Omental fat pad (tissue), 4 donors: ENCODE data around the gene EDIL3. TPM values are rescaled to one million over a fixed set of nuclear protein-coding genes. Genes with fewer than 3 reads are reported as not detected.

ENCODE experiments used
- ATAC-seq: fragments of 150-250 bp; one replicate; pipeline ENCODE4 v1.9.1; 2016; ENCODE audit warnings: mild to moderate bottlenecking, moderate library complexity; ENCODE audit not compliant: low FRiP score
- DNase-seq: peaks from one replicate; pipeline ENCODE4 v3.0.0-alpha.2; 2019; ENCODE audit warnings: low spot score
- total RNA-seq, 4 donors: library from RNA; depleted of rRNA; stranded (reverse); fragments of >200 nt; gene quantifications; one replicate each; pipeline ENCODE4 v1.1.0, GENCODE V29; 2016
- TF ChIP-seq, protein P1 (sequence below), 3 donors: fragments of 450-650 bp; IDR thresholded peaks; one replicate each; pipeline ENCODE4 v1.5.1; 2016 to 2017; ENCODE audit warnings: antibody characterized with exemption in 3 of 3, mild to moderate bottlenecking in 3 of 3, moderate library complexity in 2 of 3

The EDIL3 gene
- total RNA-seq, 4 donors from 2014 or later, result 2.3 to 22.4 (median 4.2) TPM

DNA sequence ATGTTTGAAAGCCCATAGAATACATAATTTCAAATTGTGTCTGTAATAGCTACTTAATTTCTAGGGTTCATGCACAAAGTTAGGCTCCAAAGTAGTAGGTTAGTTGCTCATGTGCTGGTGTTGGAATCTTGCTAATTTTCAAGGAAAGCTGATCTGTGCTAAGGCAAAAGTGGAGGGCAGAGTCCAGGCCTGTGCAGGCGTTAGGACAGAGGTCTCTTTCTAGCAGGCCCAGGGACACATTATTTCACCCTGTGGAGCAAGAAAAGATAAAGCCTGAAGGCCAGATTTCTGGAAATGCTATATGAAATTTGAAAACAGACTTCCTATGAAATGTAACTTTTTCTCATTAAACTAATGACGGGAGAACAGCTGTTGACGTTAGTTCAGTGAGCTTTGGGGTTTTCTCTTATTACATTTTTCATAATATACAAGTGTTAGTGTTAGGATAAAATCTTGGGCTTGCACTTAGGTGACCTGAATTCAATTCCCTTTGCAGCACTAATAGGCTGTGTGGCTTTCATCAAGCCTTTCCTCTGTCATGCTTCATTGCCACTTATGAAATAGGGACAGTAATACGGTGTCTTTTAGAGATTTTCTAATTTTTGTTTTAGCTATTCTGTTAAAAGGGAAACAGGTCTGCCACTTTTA is 467.3 kb downstream of the EDIL3 start:
- ATAC-seq (no peak), DNase-seq (no peak)
- TF ChIP-seq, protein P1, sequence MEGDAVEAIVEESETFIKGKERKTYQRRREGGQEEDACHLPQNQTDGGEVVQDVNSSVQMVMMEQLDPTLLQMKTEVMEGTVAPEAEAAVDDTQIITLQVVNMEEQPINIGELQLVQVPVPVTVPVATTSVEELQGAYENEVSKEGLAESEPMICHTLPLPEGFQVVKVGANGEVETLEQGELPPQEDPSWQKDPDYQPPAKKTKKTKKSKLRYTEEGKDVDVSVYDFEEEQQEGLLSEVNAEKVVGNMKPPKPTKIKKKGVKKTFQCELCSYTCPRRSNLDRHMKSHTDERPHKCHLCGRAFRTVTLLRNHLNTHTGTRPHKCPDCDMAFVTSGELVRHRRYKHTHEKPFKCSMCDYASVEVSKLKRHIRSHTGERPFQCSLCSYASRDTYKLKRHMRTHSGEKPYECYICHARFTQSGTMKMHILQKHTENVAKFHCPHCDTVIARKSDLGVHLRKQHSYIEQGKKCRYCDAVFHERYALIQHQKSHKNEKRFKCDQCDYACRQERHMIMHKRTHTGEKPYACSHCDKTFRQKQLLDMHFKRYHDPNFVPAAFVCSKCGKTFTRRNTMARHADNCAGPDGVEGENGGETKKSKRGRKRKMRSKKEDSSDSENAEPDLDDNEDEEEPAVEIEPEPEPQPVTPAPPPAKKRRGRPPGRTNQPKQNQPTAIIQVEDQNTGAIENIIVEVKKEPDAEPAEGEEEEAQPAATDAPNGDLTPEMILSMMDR (IDR thresholded peaks at IDR 0.05), result no peak

DNA sequence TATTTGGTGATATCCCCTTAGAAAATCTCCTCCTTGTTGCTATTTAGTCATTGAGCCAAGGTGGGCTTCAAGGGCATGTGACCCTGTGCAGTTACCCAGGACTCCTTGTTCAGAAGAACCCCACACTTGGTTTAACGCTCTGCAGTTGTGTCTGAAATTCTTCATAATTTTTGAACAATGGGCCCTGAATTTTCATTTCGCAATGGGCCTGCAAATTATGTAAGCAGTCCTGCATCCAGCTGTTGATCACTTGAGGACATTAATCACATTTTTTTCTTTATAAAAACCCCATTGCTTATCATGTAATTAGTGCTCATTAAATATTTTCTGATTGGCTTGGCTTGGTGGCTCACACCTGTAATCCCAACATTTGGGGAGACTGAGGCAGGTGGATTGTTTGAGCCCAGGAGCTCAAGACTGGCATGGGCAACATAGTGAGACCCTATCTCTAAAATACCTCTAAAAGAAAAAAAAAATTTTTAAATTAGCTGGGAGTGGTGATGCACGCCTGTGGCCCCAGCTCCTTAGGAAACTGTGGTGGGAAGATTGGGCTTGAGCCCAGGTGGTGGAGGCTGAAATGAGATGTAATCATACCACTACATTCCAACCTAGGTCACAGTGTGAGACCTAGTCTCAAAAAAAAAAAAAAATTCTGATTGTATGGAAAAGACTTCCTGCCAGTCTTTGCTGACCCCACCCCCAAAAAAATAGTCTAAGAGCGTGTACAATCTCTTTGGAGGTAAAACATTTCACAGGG is 469.8 kb downstream of the EDIL3 start:
- ATAC-seq (no peak), DNase-seq (no peak)
- TF ChIP-seq, protein P1 (IDR thresholded peaks at IDR 0.05), result no peak

DNA sequence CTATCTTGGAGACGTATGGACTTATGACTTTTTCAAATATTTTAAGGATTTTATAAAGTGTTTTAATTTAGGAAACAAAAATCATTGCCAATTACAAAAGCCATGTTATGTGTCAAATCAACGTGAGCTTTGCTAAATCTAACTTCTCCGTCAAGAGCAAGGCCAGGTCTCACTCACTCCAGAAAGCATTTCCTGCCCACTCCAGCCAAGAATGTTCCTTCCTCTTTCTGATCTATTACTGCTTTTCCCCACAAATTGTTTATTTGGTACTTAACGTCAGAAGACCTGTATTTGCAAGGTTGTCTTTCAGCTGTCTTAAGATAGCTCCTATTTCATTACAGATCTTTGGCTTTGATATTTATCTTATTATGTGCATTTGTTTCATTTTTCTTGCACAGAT is 470.5 kb downstream of the EDIL3 start:
- no peak for ATAC-seq
- TF ChIP-seq, protein P1 (IDR thresholded peaks at IDR 0.05), result no peak
- DNase-seq, result no peak

DNA sequence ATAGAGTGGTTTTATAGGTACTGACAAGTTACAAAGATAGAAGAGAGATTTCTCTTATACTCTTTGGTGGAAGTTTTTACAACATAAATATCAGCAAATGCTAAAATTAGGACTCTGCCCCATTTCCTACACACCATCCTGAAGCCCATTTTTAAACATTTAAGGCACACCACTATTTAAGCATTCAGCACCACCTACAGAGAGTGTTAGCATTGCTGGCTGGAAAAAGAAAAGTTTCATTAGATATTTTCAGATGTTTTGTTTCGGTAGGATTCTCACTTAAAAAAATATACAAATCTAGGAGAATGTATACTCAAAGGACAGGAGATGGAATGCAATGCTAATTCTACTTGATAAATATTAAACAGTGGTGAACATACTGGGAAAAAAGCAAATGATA is 471.1 kb downstream of the EDIL3 start:
- TF ChIP-seq, protein P1 (IDR thresholded peaks at IDR 0.05), result no peak
- ATAC-seq, result no peak
- DNase-seq, result no peak

DNA sequence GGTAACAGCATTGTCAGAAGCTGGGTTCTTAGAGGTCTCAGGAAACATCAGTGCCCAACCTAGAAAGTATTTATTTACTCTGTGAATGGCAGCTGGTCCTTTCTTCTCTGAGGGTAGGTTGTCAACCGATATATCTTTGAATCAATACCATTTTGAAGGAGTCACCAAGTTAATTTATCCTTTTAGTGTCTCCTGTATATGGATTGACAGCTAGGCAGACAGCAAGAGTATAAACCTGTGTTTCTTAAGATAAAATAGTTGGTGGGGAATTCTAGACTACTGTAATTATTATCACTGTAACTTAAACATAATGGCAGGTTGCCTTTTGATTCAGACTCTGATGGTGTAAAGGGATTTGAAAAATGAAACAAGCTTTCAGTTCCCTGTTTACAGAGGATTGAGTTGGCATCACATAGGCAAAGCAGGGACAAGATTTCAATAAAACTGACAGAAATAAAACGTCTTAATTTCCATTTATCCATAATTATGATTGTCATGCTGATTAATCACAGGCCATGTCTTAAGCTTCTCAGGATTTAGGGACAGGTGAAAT is 473.2 kb downstream of the EDIL3 start:
- DNase-seq (no peak), ATAC-seq (no peak)
- TF ChIP-seq, protein P1 (IDR thresholded peaks at IDR 0.05), result no peak

DNA sequence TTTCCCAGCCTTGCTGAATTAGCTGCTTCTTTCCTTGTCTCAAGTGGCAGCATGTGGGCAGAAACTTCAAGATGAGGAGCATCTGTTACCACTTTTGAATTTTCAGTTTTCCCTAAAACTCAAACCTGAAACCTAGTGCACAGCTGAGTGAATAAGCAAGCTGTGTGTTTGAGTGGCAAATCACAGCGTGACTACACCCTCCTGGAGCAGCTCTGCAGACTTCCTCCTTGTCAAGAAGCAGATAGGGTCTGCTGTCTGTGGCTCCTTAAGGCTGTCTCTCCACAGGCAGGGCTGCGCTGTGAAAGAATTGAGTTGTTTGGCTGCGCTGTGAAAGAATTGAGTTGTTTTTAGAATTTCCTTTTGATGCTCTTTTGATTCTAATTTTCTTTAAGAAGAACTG is 484.4 kb downstream of the EDIL3 start:
- DNase-seq, result no peak
- TF ChIP-seq, protein P1 (IDR thresholded peaks at IDR 0.05), result no peak
- ATAC-seq, result no peak
